Neuron (in vitro differentiated cells): Measurements from ENCODE around the gene PARP1.

ENCODE experiments used
- H2AFZ ChIP-seq: one replicate; pipeline ENCODE4 v1.6.1; 2013; ENCODE audit warnings: low read depth, mild to moderate bottlenecking, inconsistent platforms, low read length, moderate library complexity
- H3K27me3 ChIP-seq: one replicate; pipeline ENCODE4 v1.6.1; 2013; ENCODE audit warnings: low read length; ENCODE audit not compliant: insufficient read depth
- H3K36me3 ChIP-seq: one replicate; pipeline ENCODE4 v1.6.1; 2013; ENCODE audit warnings: low read length; ENCODE audit not compliant: insufficient read depth
- H3K4me1 ChIP-seq: one replicate; pipeline ENCODE4 v1.6.1; 2013; ENCODE audit warnings: low read length; ENCODE audit not compliant: insufficient read depth
- H3K4me3 ChIP-seq: 2 replicates; pipeline ENCODE4 v1.5.1; 2013; ENCODE audit warnings: mild to moderate bottlenecking, low read length, moderate library complexity
- H3K9me3 ChIP-seq: one replicate; pipeline ENCODE4 v1.6.1; 2013; ENCODE audit warnings: low read length

The PARP1 gene

DNA sequence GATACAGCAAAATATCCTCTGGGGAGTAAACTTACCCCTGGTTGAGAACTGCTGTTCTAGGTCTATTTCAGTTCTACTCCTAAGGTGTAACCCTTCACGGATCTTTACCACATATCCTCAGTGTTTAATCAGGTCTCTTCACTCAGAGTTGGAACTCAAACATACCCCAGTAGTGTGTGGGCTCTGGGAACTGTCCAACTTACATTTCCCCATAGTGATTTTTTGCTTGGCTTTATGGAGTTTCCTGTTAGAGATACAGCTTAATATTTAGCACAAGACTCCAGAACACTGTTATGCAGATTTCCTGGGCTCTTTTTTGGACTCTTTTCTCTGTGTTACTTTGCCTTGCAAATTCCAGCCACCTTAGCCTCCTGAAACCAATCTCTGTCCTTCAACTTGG is 72.2 kb downstream of the PARP1 start:
- Histone ChIP-seq H2AFZ (no peak overlapping the region), H3K36me3 (no peaks in the 10 kb centered on the region), H3K4me3 (no peak overlapping the region), H3K4me1 (no peaks in the 10 kb centered on the region), H3K27me3 (no peaks in the 10 kb centered on the region), H3K9me3 (peaks cover 3% of the 10 kb centered on the region)

DNA sequence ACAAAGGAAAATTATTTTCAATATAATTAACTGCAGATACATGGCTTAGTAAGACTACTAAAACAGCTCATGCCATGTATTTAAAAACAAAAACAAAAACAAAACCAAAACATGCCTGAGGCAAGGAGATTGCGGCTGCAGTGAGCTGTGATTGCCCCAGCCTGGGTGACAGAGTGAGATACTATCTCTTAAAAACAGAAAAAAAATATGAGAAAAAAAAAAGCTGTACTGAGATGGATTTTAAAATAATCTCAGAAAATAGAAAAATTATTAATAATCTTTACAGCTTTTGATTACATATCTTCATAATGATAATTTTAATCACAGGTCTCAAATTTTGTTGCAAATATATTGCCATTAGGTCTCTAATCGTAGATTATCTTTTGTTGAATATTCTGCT is 74.9 kb downstream of the PARP1 start:
- no peaks in the 10 kb centered on the region for H3K36me3 ChIP-seq
- H2AFZ ChIP-seq: no peak overlapping the region
- H3K27me3 ChIP-seq: no peaks in the 10 kb centered on the region
- H3K4me3 ChIP-seq: no peak overlapping the region
- no peaks in the 10 kb centered on the region for H3K4me1 ChIP-seq
- H3K9me3 ChIP-seq: no peaks in the 10 kb centered on the region

DNA sequence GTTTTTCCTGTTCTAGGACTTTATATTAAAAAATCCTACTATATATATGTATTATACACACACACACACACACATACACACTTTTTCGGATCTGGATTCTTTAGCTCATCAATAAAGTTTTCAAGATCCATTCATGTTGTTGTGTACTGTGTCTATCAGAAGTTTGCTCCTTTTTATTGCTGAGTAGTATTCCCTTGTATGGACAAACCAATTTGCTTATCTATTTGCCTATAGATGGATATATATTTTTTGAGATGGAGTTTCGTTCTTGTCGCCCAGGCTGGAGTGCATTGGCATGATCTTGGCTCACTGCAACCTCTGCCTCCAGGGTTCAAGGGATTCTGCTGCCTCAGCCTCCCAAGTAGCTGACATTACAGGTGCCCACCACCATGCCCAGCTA is 78.7 kb downstream of the PARP1 start:
- no peak overlapping the region for H3K4me3 ChIP-seq
- H2AFZ ChIP-seq: no peak overlapping the region
- no peaks in the 10 kb centered on the region for H3K4me1 ChIP-seq
- H3K27me3 ChIP-seq: peaks cover 3% of the 10 kb centered on the region
- H3K36me3 ChIP-seq: no peaks in the 10 kb centered on the region
- no peaks in the 10 kb centered on the region for H3K9me3 ChIP-seq

DNA sequence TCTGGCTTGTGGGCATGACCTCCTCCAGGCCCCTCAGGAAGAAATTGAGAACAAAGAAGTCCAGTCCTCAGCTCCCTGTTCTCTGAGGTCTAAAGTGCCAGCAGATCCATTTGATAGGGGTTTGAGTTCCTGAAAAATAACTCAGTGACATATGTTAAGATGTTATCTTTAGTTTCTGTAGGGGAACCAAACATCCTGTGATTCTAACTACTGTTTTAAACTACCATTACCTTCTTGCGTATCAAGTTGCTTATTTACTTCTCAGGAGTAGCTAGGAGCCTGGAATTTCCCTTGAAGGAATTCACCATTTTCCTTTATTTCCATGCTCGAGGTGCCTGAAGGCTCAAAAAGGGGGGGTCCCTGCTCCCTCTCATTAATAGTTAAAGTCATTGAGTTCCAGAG is 80.1 kb downstream of the PARP1 start:
- H3K4me3 ChIP-seq: no peak overlapping the region
- H3K36me3 ChIP-seq: no peaks in the 10 kb centered on the region
- peaks cover 4% of the 10 kb centered on the region for H3K27me3 ChIP-seq
- H2AFZ ChIP-seq: no peak overlapping the region
- no peaks in the 10 kb centered on the region for H3K4me1 ChIP-seq
- no peaks in the 10 kb centered on the region for H3K9me3 ChIP-seq

DNA sequence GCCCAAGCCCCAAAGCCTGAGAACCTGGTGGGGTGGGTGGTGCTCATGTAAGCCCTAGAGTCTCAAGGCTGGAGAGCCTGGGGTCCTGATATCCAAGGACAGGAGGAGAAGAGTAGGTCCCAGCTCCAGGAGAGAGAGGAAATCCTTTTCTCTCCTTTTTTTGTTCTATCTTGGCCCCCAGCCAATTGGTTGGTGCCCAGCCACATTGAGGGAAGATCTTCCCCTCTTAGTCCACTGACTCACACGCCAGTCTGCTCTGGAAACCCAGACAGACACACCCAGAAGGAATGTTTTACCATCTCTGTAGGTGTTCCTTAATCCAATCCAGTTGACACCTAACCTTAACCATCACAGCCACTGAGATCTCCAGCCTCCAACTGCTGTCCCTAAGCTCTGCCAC is 82.7 kb downstream of the PARP1 start:
- Histone ChIP-seq H2AFZ (no peak overlapping the region), H3K27me3 (peaks cover 4% of the 10 kb centered on the region), H3K4me1 (no peaks in the 10 kb centered on the region), H3K4me3 (no peak overlapping the region), H3K9me3 (no peaks in the 10 kb centered on the region), H3K36me3 (no peaks in the 10 kb centered on the region)

DNA sequence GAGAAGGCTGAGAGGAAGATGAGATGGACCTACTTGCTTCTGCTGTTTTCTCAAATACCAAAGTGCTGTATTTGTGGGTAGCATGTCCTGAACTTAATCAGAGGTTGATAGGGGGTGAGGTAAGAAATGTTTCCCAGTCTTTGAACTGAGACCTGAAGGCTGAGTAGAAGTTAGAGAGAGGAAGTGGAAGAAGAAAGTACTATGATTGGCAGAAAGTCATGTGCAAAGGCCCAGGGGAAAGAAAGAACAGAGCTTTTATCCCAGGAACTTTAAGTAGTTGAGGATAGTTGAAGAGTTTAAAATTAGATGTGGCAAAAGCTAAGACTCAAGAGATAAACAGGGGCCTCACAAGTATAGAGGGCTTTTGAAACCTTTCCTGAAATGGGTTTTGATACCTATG is 83.4 kb downstream of the PARP1 start:
- H3K4me3 ChIP-seq: no peak overlapping the region
- H2AFZ ChIP-seq: no peak overlapping the region
- H3K36me3 ChIP-seq: no peaks in the 10 kb centered on the region
- peaks cover 4% of the 10 kb centered on the region for H3K27me3 ChIP-seq
- H3K9me3 ChIP-seq: no peaks in the 10 kb centered on the region
- H3K4me1 ChIP-seq: no peaks in the 10 kb centered on the region

DNA sequence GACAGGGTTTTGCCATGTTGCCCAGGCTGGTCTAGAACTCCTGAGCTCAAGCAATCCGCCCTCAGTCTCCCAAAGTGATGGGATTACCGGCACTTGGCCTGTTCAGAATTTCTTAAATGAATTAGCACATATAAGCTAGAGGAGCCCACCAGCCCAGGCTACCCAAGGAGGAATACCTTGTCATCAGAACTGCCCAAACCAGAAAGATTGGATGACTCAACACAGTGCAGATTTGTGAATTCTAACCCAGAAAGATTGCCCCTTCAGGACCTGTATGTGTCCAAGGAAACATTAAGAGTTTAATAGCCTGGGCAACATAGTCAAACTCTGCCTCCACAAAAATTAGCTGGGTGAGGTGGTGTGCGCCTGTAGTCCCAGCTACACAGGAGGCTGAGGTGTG is 84.9 kb downstream of the PARP1 start:
- no peaks in the 10 kb centered on the region for H3K9me3 ChIP-seq
- no peak overlapping the region for H3K4me3 ChIP-seq
- H3K36me3 ChIP-seq: no peaks in the 10 kb centered on the region
- no peaks in the 10 kb centered on the region for H3K4me1 ChIP-seq
- H3K27me3 ChIP-seq: peaks cover 4% of the 10 kb centered on the region
- no peak overlapping the region for H2AFZ ChIP-seq

DNA sequence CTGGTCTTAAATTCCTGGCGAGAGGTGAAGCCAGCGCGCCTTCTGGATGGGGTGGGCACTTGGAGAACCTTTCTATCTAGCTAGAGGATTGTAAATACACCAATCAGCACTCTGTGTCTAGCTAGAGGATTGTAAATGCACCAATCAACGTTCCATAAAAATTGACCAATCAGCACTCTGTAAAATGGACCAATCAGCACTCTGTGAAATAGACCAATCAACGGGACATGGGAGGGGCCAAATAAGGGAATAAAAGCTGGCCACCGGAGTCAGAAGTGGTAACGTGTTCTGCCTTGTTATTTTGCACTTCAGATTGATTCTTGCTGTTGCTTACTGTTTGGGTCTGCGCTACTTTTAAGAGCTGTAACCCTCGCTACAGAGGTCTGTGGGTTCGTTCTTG is 87.0 kb downstream of the PARP1 start:
- Histone ChIP-seq H2AFZ (no peak overlapping the region), H3K27me3 (peaks cover 4% of the 10 kb centered on the region), H3K4me3 (no peak overlapping the region), H3K36me3 (no peaks in the 10 kb centered on the region), H3K4me1 (no peaks in the 10 kb centered on the region), H3K9me3 (no peaks in the 10 kb centered on the region)

DNA sequence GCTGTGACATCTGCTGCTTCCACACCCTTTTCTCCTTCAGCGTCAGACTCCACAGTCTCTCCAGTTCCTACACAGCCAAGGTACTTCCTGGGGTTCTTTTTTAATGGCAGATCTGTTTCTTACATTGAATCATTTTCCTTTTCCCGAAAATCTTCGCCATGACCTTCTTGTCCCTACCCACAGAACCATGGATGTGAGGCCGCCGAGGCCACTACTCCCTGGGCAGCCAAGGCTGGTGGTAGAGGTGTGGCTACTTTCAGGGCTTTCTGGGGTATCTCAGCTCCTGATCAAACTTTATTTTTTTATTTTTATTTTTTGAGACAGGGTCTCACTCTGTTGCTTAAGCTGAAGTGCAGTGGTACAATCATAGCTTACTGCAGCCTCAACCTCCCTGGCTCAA is 89.4 kb downstream of the PARP1 start:
- H3K36me3 ChIP-seq: no peaks in the 10 kb centered on the region

DNA sequence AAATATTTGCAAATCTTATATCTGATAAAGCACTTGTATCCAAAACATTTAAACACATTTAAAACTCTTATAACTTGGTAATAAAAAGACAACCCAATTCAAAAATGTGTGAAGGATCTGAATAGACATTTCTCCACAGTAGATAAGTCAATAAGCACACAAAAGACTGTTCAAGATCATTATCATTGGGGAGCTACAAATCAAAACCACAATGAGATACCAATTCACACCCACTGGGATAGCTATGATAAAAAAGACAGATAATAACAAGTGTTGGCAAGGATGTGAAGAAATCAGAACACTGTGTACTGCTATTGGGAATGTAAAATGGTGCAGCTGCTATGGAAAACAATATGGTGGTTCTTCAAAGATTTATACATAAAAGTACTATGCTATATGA is 93.8 kb downstream of the PARP1 start:
- H3K4me3 ChIP-seq: no peak overlapping the region
- H3K4me1 ChIP-seq: peaks cover 17% of the 10 kb centered on the region
- H2AFZ ChIP-seq: no peak overlapping the region
- H3K36me3 ChIP-seq: no peaks in the 10 kb centered on the region
- no peaks in the 10 kb centered on the region for H3K27me3 ChIP-seq
- H3K9me3 ChIP-seq: peaks cover 2% of the 10 kb centered on the region

More for the DNA sequence above, 89.4 kb downstream of the PARP1 start:
- H3K4me1 ChIP-seq: no peaks in the 10 kb centered on the region
- no peaks in the 10 kb centered on the region for H3K9me3 ChIP-seq
- H3K4me3 ChIP-seq: no peak overlapping the region
- no peak overlapping the region for H2AFZ ChIP-seq
- H3K27me3 ChIP-seq: no peaks in the 10 kb centered on the region

DNA sequence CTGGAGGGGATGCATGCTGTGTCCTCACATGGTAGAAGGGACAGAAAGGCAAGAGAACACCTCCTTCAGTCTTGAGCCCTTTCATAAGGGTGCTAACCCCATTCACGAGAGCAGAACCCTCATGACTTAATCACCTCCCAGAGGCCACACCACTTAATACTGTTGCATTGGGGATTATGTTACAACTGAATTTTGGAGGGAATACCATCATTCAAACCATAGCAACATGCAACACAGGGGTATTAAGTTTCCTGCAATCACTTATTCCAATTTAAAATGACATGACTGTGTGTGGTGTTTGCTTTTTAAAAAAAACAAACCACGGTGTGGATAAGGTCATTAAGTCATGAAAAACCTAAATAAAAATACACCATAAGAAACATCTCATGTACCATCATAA is 95.8 kb downstream of the PARP1 start:
- Histone ChIP-seq H2AFZ (no peak overlapping the region), H3K27me3 (no peaks in the 10 kb centered on the region), H3K9me3 (peaks cover 2% of the 10 kb centered on the region), H3K36me3 (no peaks in the 10 kb centered on the region), H3K4me1 (peaks cover 23% of the 10 kb centered on the region), H3K4me3 (no peak overlapping the region)

DNA sequence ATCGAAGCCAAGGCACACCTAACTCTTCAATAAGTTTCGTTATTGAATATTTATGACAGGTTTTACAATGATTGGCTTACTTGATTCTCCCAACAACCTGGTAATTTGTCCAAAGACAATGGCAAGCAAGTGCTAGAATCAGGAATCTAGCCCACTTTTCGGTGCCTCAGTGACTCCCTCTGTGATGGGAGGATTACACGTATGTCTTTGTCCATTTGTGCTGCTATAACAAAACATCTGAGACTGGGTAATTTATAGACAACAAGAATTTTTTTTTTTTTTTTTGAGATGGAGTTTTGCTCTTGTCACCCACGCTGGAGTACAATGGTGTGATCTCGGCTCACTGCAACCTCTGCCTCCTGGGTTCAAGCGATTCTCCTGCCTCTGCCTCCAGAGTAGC is 96.5 kb downstream of the PARP1 start:
- Histone ChIP-seq H3K4me3 (no peak overlapping the region), H2AFZ (no peak overlapping the region), H3K4me1 (peaks cover 23% of the 10 kb centered on the region), H3K36me3 (no peaks in the 10 kb centered on the region), H3K9me3 (peaks cover 2% of the 10 kb centered on the region), H3K27me3 (no peaks in the 10 kb centered on the region)
